ENCODE data around the gene TBC1D9. TPM values are rescaled to one million over a fixed set of nuclear protein-coding genes. Genes with fewer than 3 reads are reported as not detected.

Gene TBC1D9
- total RNA-seq, 4 donors from 2014 or later = 13.3 to 17.5 (median 15.2) TPM

DNA sequence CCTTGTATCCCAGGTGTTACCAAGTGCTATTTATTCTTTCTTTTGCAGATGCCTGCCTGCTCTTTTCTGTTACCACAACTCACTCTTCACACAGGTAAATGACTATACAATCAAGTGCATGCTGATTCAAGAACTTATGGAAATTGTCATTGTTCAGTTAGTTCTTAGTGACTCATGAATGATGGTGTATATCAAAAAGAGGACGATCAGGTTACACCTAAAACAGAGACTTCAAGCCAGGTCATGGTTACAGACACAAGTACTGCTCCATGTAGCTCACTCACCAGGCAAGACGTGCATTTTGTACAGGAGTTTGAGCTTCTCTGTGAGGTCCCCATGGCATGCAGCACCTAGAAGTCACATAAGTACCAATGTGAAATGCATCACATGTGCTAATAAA lies 128.2 kb downstream of the TBC1D9 start:
- no peak for DNase-seq
- no peaks in the 10 kb centered on the region for H3K4me1 ChIP-seq
- 92 to 98% methylated on average over 2 of the region's 2 CpGs for WGBS, 2 donors
- H3K27me3 ChIP-seq = no peaks in the 10 kb centered on the region
- H3K27ac ChIP-seq = no peak overlapping the region
- H3K36me3 ChIP-seq = peaks cover 0 to 4% of the 10 kb centered on the region in 2 donors
- intact Hi-C loops (cut with DNase I) = no loop called here
- no peaks in the 10 kb centered on the region for H3K9me3 ChIP-seq
- no peak overlapping the region for H3K4me3 ChIP-seq (replicated peaks in 1 of 3)
- TF ChIP-seq, protein P1, sequence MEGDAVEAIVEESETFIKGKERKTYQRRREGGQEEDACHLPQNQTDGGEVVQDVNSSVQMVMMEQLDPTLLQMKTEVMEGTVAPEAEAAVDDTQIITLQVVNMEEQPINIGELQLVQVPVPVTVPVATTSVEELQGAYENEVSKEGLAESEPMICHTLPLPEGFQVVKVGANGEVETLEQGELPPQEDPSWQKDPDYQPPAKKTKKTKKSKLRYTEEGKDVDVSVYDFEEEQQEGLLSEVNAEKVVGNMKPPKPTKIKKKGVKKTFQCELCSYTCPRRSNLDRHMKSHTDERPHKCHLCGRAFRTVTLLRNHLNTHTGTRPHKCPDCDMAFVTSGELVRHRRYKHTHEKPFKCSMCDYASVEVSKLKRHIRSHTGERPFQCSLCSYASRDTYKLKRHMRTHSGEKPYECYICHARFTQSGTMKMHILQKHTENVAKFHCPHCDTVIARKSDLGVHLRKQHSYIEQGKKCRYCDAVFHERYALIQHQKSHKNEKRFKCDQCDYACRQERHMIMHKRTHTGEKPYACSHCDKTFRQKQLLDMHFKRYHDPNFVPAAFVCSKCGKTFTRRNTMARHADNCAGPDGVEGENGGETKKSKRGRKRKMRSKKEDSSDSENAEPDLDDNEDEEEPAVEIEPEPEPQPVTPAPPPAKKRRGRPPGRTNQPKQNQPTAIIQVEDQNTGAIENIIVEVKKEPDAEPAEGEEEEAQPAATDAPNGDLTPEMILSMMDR (IDR thresholded peaks at IDR 0.05) = no peak
- no peak for TF ChIP-seq POLR2A (IDR thresholded peaks at IDR 0.05)

DNA sequence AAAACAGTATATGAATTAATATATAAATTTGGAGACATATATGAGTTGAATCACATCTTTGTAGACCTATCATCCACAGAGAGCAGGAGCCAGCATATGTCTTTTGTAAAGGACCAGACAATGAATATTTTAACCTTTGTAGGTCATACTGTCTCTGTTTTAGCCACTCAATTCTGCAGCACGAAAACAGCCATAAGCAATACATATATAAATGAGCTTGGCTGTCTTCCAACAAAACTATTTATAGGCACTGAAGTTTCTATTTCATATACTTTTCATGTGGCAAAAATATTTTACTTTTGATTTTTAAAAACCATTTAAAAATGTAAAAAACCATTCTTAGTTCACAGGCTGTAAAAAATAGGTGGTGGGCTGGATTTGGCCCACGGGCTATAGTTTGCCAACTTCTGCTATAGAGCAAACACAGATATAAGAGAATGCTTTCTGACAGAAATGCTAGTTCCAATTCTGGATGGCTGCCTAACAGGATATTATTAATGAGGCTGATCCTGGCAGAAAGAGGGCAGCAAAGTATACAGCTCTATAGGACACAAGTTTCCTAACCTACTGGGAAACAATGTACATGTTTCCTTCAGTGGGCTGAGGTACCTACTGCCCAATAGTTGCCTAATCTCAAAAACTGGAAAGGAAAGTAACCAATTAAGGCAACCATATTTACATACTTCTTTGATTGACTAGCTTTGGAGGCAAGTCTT lies 129.4 kb downstream of the TBC1D9 start:
- Histone ChIP-seq H3K27ac (no peak overlapping the region), H3K4me1 (no peaks in the 10 kb centered on the region), H3K27me3 (no peaks in the 10 kb centered on the region), H3K36me3 (peaks cover 0 to 12% of the 10 kb centered on the region in 2 donors), H3K4me3 (replicated peaks in 1 of 3) (no peak overlapping the region), H3K9me3 (no peaks in the 10 kb centered on the region)
- WGBS, 2 donors = 81 to 84% methylated on average over 2 of the region's 2 CpGs
- no peak for DNase-seq
- no peak for TF ChIP-seq POLR2A (IDR thresholded peaks at IDR 0.05)
- TF ChIP-seq, protein P1 (IDR thresholded peaks at IDR 0.05) = no peak
- intact Hi-C loops (cut with DNase I) = no loop called here

DNA sequence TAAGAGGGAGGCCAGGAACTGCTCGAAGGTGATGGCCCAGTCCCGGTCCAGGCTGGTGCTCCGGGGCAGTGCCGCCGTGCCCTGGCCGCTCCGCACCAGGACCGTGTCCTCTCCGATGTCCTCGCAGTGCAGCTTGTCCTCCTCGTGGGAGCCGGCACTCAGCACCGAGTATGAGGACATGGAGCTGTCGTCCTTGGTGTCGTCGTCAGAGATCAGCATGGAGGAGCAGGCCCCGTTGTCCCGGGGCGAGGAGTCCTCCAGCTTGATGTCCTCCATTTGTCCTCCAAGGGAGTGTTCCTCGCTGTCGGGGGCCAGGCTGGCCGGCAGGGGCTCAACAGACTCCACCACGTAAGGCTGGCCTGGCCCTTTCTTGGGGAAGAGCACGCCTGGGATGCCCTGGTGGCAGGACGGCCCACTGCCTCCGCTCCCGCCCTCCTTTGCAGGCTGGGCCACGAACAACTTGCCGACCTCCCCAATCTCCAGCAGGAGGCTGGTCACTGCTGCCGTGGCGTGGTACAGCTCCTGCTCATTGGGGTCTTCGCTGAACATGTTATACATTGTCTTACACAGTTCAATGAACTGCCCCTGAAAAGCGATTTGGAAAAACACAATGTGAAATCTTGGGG lies 133.7 kb downstream of the TBC1D9 start:
- intact Hi-C loops (cut with DNase I) = no loop called here
- no peaks in the 10 kb centered on the region for H3K4me1 ChIP-seq
- 91% methylated on average over 22 to 31 of the region's 33 CpGs for WGBS, 2 donors
- no peak for DNase-seq
- no peak overlapping the region for H3K27ac ChIP-seq
- no peaks in the 10 kb centered on the region for H3K9me3 ChIP-seq
- H3K27me3 ChIP-seq = no peaks in the 10 kb centered on the region
- no peak overlapping the region for H3K4me3 ChIP-seq (replicated peaks in 1 of 3)
- peaks cover 0 to 12% of the 10 kb centered on the region in 2 donors for H3K36me3 ChIP-seq
- TF ChIP-seq, protein P1 (IDR thresholded peaks at IDR 0.05) = no peak
- TF ChIP-seq POLR2A (IDR thresholded peaks at IDR 0.05) = no peak

DNA sequence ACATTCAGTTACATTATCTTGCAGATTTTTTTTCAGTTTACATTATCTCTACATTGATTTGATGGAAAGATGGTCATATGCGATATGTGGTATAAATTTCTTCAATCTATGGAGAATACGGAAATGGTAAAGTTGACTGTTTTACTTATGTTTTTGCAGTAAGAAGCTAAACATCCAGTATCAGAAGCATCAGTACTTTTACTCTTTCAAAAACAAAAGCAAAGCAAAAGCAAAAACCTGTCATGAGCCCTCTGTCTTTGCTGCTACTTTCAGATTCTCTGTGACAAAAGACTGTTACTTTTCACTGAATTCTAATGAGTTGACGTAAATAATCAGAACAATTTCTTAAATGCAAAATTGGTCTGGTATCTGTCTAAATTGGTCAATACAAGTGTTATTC lies 135.0 kb downstream of the TBC1D9 start:
- Histone ChIP-seq H3K27me3 (no peaks in the 10 kb centered on the region), H3K27ac (no peak overlapping the region), H3K9me3 (no peaks in the 10 kb centered on the region), H3K36me3 (peaks cover 0 to 11% of the 10 kb centered on the region in 2 donors), H3K4me3 (replicated peaks in 1 of 3) (no peak overlapping the region), H3K4me1 (no peaks in the 10 kb centered on the region)
- WGBS, 2 donors = 94 to 96% methylated on average over 3 of the region's 3 CpGs
- TF ChIP-seq, protein P1 (IDR thresholded peaks at IDR 0.05) = no peak
- no peak for TF ChIP-seq POLR2A (IDR thresholded peaks at IDR 0.05)
- intact Hi-C loops (cut with DNase I) = no loop called here
- no peak for DNase-seq
